A549 (cell line): ENCODE results near the gene TSTD2.
"Not testable (repeated sequence)": the region's sequence is repeated elsewhere in the genome, so short reads cannot be mapped to it uniquely, and the experiment has no call there.

Experiments used
- ATOH8 ChIP-seq: fragments of 250-450 bp; sonication (Bioruptor Pico); IDR thresholded peaks from 2 replicates; pipeline ENCODE4 v1.5.0; 2020; ENCODE audit warnings: low read depth, mild to moderate bottlenecking, moderate library complexity
- CTCF ChIP-seq: fragments of >200 bp; sonication (Bioruptor Twin); formaldehyde crosslinking; IDR thresholded peaks from 3 replicates; pipeline ENCODE4 v1.5.1; 2016
- EP300 ChIP-seq, 2 experiments: fragments of >200 bp; sonication (Bioruptor Twin); formaldehyde crosslinking; IDR thresholded peaks; 2 replicates in 1 of 2; 3 replicates in 1 of 2; pipeline ENCODE4 v1.6.1; 2016 to 2017
- KDM5A ChIP-seq: fragments of 200-600 bp; sonication (generic); IDR thresholded peaks from 2 replicates; pipeline ENCODE4 v1.6.1; 2016; ENCODE audit warnings: antibody characterized with exemption, mild to moderate bottlenecking
- RAD21 ChIP-seq, 2 experiments: fragments of >200 bp in 1 of 2; sonication (Bioruptor Twin) in 1 of 2; formaldehyde crosslinking in 1 of 2; IDR thresholded peaks in 1 of 2; conservative IDR thresholded peaks in 1 of 2; 2 replicates in 1 of 2; 3 replicates in 1 of 2; pipeline ENCODE4 v1.6.1; 2012 to 2018; ENCODE audit warnings: inconsistent platforms in 1 of 2
- SREBF2 ChIP-seq: fragments of 450-650 bp; IDR thresholded peaks from 2 replicates; pipeline ENCODE4 v1.6.1; 2014; ENCODE audit warnings: mild to moderate bottlenecking, moderate library complexity

GRCh38 chr9:97574101-97574571, 59.0 kb downstream of the TSTD2 start:
- TF ChIP-seq CTCF; ATOH8 (CRISPR knock-in tag); SREBF2; KDM5A; RAD21 (conservative IDR thresholded peaks at IDR 0.05 in 1 of 2, IDR thresholded peaks at IDR 0.05 in 1 of 2); EP300 (IDR thresholded peaks at IDR 0.05): not testable (repeated sequence)
